Activated T-helper 1 cell treated with anti-CD3 and anti-CD28 coated beads, Interleukin-12 subunit alpha, Interleukin-12 subunit beta, Interleukin-2, Interleukin-4 antibody, amounts not matched to agents 30 ng/mL and 10 ng/mL and 1 ng/mL, durations not matched to agents 14 hours and 24 hours and 36 hours (primary cell): Measurements from ENCODE around the gene EPG5. TPM values are rescaled to one million over a fixed set of nuclear protein-coding genes. Genes with fewer than 3 reads are reported as not detected.

Source experiments
- total RNA-seq: library from RNA; stranded (reverse); gene quantifications from 2 replicates; pipeline ENCODE4 v1.2.3, GENCODE V29; 2022

Gene EPG5
- total RNA-seq, 1 donor from 2014 or later: 14.6 TPM

Other genes with a start within 250 kb of the EPG5 start
- gene SLC14A1, start 243.1 kb downstream of the EPG5 start, total RNA-seq: 0.10 and 0.49 TPM in 2 replicates
- not detected in 2 replicates for gene SIGLEC15, start 141.7 kb downstream of the EPG5 start, total RNA-seq
- 19.2 and 23.6 TPM in 2 replicates for gene PSTPIP2, start 104.9 kb upstream of the EPG5 start, total RNA-seq
- gene ATP5F1A, start 131.0 kb upstream of the EPG5 start, total RNA-seq: 412 and 420 TPM in 2 replicates
- gene HAUS1, start 137.1 kb upstream of the EPG5 start, total RNA-seq: 41.8 and 42.1 TPM in 2 replicates